HG03457 (cell line): ENCODE results near the gene ZNF799.
"Not testable (repeated sequence)": the region's sequence is repeated elsewhere in the genome, so short reads cannot be mapped to it uniquely, and the experiment has no call there.

Source experiments
- ATAC-seq: cut with Tn5 transposase; IDR thresholded peaks from one replicate; pipeline ENCODE4 v1.9.1; 2021; ENCODE audit warnings: moderate number of reproducible peaks; ENCODE audit not compliant: unreplicated experiment

The ZNF799 gene

DNA sequence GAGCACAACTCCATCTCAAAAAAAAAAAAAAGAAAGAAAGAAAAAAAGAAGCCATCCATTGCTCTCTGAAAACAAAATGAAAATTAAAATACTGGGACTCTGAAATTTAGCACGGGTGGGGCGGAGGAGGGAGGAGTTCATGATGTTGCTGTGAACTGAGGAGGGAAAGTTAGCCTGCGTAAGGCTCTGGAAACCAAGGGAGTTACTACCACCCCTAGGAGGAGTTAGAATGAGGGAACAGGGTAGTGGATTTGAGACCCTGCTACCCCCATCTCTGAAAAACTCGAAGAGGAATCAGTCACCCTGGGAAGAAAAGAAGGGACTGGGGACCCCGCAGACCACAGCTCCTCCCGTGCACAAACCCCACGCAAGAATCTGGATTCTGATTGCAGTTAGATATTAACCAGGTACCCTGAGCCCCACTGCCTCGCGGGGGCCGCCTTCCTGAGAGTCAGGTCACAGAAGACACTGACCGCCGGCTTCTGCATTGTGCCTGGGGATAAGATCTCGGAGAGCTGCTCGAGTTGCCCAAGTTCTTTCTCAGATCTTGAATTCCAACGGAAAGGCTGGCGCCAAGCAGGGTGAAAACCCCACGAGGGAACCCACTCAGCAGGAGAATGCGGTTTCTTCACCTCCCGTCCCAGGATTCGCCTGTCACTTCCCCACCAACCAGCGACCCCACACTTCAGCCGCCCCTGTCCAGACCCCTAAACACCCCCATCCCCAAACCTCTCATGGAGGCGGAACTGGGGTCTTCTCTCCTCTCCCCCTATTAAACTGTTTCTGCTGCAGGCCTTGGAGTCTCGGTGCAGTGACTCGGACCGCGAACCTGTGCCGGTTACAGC is 36.5 kb downstream of the ZNF799 start:
- no peak for ATAC-seq

- ATAC-seq, result not testable (repeated sequence)
Measured at GRCh38 chr19:12362236-12362635, 38.8 kb downstream of the ZNF799 start.

GRCh38 chr19:12353375-12353774 is 47.7 kb downstream of the ZNF799 start:
- no peak for ATAC-seq

GRCh38 chr19:12350890-12351197 is 50.2 kb downstream of the ZNF799 start:
- no peak for ATAC-seq

DNA sequence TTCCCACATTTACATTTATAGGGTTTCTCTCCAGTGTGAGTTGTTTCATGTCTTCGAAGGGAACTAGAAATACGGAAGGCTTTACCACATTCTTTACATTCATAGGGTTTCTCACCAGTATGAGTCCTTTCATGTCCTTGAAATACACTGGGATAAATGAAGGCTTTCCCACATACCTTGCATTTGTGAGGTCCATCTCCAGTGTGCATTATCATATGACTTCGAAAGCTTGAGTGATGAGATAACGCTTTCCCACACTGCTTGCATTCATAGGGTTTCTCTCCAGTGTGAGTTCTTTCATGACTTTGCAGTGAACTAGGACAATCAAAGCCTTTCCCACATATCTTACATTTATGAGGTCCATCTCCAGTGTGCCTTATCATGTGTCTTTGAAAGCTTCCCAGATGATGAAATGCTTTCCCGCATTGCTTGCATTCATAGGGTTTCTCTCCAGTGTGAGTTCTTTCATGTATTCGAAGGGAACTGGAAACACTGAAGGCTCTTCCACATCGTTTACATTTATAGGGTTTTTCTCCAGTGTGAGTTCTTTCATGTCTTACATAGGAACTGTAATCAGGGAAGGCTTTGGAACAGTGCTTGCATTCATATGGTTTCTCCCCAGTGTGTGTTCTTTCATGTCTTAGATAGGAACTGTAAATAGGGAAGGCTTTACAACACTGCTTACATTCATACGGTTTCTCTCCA is 50.7 kb downstream of the ZNF799 start:
- ATAC-seq, result no peak

DNA sequence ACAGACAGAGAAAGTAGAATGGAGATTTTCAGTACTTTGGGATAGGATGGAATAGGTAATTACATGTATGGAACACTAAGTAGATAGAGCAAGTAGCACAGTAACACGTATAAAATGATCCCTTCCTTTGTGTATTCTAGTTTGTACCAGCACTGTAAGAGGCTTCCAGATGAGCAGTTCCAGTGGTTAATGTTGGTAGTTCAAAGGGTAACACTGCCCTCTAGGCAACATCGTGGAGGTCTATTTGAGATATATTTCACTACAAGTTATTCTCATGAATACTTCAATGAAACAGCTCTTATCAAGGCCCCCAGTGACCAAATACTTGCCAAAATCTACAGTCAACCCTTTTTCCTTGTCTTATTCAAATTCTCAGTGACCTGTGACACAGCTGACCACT is 54.2 kb downstream of the ZNF799 start:
- ATAC-seq, result no peak

DNA sequence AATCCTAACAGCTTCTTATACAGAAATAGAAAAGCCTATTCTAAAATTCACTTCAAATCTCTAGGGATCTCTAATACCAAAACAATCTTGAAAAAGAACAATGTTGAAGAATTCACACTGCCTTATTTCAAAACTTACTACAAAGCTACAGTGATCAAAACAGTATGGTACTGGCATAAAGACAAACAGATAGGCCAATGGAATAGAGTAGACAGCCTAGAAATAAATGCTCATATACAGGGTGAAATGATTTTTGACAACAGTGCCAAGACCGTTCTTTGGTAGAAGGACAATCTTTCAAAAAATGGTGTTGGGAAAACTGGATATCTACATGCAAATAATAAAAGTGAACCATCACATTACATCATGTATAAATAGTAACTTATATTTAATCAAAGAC is 55.9 kb downstream of the ZNF799 start:
- no peak for ATAC-seq
